ENCODE results near the gene FHIP1B. TPM values are rescaled to one million over a fixed set of nuclear protein-coding genes. Genes with fewer than 3 reads are reported as not detected.

Gene FHIP1B
- total and polyA plus RNA-seq, 2 of the 4 experiments (the other 2 are of a cell fraction), result 5.9 to 30.2 TPM

GRCh38 chr11:6223854-6224253, 10.6 kb downstream of the FHIP1B start:
- intact Hi-C loops (cut with micrococcal nuclease), result no loop called here
- ChIA-PET CTCF (no interaction called here), POLR2A (ENCODE audit: unreplicated experiment) (no interaction called here)

More at GRCh38 chr11:6223854-6224253, 10.6 kb downstream of the FHIP1B start:
- H4K5ac ChIP-seq (ENCODE audit: low read depth, low read length), result no peak overlapping the region
- no TSS peak for BruUV-seq (replicated peaks)
- H3K4ac ChIP-seq (ENCODE audit: low read depth, low read length), result no peak overlapping the region
- H3K4me1 ChIP-seq (ENCODE audit: control insufficient read depth, insufficient read depth, low read length), result peaks cover 6% of the 10 kb centered on the region
- no peak for TF ChIP-seq MAZ (IDR thresholded peaks at IDR 0.05; ENCODE audit: borderline replicate concordance, low read depth, low read length)
- TF ChIP-seq, protein P1, sequence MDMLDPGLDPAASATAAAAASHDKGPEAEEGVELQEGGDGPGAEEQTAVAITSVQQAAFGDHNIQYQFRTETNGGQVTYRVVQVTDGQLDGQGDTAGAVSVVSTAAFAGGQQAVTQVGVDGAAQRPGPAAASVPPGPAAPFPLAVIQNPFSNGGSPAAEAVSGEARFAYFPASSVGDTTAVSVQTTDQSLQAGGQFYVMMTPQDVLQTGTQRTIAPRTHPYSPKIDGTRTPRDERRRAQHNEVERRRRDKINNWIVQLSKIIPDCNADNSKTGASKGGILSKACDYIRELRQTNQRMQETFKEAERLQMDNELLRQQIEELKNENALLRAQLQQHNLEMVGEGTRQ (IDR thresholded peaks at IDR 0.05; ENCODE audit: low read depth, low read length), result no peak
- no peak for TF ChIP-seq RCOR1 (IDR thresholded peaks at IDR 0.05; ENCODE audit: insufficient replicate concordance, low read length)
- TF ChIP-seq RAD21 (IDR thresholded peaks at IDR 0.05; ENCODE audit: low read length), result no peak
- TF ChIP-seq MAFK (IDR thresholded peaks at IDR 0.05; ENCODE audit: low read depth, low read length), result no peak
- TF ChIP-seq BHLHE40 (IDR thresholded peaks at IDR 0.05; ENCODE audit: low read depth, low read length), result no peak
- TF ChIP-seq, protein P2, sequence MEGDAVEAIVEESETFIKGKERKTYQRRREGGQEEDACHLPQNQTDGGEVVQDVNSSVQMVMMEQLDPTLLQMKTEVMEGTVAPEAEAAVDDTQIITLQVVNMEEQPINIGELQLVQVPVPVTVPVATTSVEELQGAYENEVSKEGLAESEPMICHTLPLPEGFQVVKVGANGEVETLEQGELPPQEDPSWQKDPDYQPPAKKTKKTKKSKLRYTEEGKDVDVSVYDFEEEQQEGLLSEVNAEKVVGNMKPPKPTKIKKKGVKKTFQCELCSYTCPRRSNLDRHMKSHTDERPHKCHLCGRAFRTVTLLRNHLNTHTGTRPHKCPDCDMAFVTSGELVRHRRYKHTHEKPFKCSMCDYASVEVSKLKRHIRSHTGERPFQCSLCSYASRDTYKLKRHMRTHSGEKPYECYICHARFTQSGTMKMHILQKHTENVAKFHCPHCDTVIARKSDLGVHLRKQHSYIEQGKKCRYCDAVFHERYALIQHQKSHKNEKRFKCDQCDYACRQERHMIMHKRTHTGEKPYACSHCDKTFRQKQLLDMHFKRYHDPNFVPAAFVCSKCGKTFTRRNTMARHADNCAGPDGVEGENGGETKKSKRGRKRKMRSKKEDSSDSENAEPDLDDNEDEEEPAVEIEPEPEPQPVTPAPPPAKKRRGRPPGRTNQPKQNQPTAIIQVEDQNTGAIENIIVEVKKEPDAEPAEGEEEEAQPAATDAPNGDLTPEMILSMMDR (conservative IDR thresholded peaks at IDR 0.05; ENCODE audit: low read depth, low read length), result no peak
- TF ChIP-seq, protein P3, sequence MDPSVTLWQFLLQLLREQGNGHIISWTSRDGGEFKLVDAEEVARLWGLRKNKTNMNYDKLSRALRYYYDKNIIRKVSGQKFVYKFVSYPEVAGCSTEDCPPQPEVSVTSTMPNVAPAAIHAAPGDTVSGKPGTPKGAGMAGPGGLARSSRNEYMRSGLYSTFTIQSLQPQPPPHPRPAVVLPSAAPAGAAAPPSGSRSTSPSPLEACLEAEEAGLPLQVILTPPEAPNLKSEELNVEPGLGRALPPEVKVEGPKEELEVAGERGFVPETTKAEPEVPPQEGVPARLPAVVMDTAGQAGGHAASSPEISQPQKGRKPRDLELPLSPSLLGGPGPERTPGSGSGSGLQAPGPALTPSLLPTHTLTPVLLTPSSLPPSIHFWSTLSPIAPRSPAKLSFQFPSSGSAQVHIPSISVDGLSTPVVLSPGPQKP (IDR thresholded peaks at IDR 0.05; ENCODE audit: borderline replicate concordance, low read depth, low read length), result no peak
- TF ChIP-seq FOS (IDR thresholded peaks at IDR 0.05; ENCODE audit: low read depth, low read length), result no peak
- TF ChIP-seq RFX5 (IDR thresholded peaks at IDR 0.05; ENCODE audit: low read depth, low read length), result no peak
- TF ChIP-seq POLR2A (IDR thresholded peaks at IDR 0.05; ENCODE audit: low read depth, low read length), result no peak
- no peak overlapping the region for H2AK5ac ChIP-seq (ENCODE audit: low read depth, low read length)
- H3K18ac ChIP-seq (ENCODE audit: low read depth, low read length), result no peak overlapping the region
- H3K79me1 ChIP-seq (ENCODE audit: low read depth in 1 of 2, low read length in 2 of 2), result peaks cover 17 to 24% of the 10 kb centered on the region in 2 experiments
- no peak overlapping the region for H2BK15ac ChIP-seq (ENCODE audit: low read depth, low read length)
- no peak overlapping the region for H4K91ac ChIP-seq (ENCODE audit: insufficient read depth, low read depth, low read length)
- in situ Hi-C loops (cut with MboI; ENCODE audit: low sequenced_read_pairs), result no loop called here
- no peak overlapping the region for H3K56ac ChIP-seq (ENCODE audit: extremely low read depth, insufficient read depth, low read length)
- no peak overlapping the region for H2AFZ ChIP-seq (replicated peaks; ENCODE audit: low read length, poor library complexity)
- no peak overlapping the region for H3K9ac ChIP-seq (ENCODE audit: low read depth, low read length)
- H3K9me3 ChIP-seq (ENCODE audit: control insufficient read depth, insufficient read depth, low read length), result no peaks in the 10 kb centered on the region
- no peak overlapping the region for H2AK9ac ChIP-seq (replicated peaks; ENCODE audit: low read depth, low read length, poor library complexity)
- H3K4me2 ChIP-seq (ENCODE audit: low read depth, low read length), result no peak overlapping the region
- no peaks in the 10 kb centered on the region; the same call in 1 of the 2 replicates for H3K9me1 ChIP-seq (ENCODE audit: insufficient read depth, low read length)
- dilution Hi-C loops (cut with HindIII; ENCODE audit: low sequenced_read_pairs, unreplicated experiment), result no loop called here
- H3K27me3 ChIP-seq (ENCODE audit: control insufficient read depth, insufficient read depth, low read length), result no peaks in the 10 kb centered on the region
- no peak overlapping the region for H4K8ac ChIP-seq (ENCODE audit: low read depth in 2 of 2, low read length in 2 of 2)
- peaks cover 22% of the 10 kb centered on the region for H3K36me3 ChIP-seq (ENCODE audit: control insufficient read depth, insufficient read depth, low read length)
- H3K4me3 ChIP-seq (ENCODE audit: insufficient read depth, low read depth, low read length), result no peak overlapping the region
- no peak for DNase-seq
- no peak overlapping the region for H2BK120ac ChIP-seq (ENCODE audit: low read depth, low read length)
- H2BK20ac ChIP-seq (ENCODE audit: low read depth, low read length), result no peak overlapping the region
- H3K14ac ChIP-seq (replicated peaks; ENCODE audit: low read depth, low read length), result no peak overlapping the region
- H3K27ac ChIP-seq (ENCODE audit: insufficient read depth, low read length), result no peak overlapping the region
- WGBS, 2 experiments (ENCODE audit: extremely low coverage in 2 of 2, insufficient read length in 1 of 2), result 93% methylated on average over 13 of the region's 17 CpGs; no CpG with 5 or more reads in 1 of the 2 experiments
- H3K23ac ChIP-seq (ENCODE audit: low read depth, low read length), result no peak overlapping the region
- no peak overlapping the region for H2BK5ac ChIP-seq (ENCODE audit: low read depth, low read length, poor library complexity, severe bottlenecking)
- no peak for ATAC-seq (ENCODE audit: low read depth)
- H4K20me1 ChIP-seq (ENCODE audit: insufficient read depth, low read length), result peaks cover 3% of the 10 kb centered on the region; the same call in 1 of the 2 replicates

All from IMR-90 (cell line).